Measurements from ENCODE around the gene CDK15. TPM values are rescaled to one million over a fixed set of nuclear protein-coding genes. Genes with fewer than 3 reads are reported as not detected.

CDK15 gene
- total and polyA plus RNA-seq, 2 donors (not counting 1 experiment from before 2014, with no cell fraction given), result not detected

GRCh38 chr2:201793631-201794030 is 12.7 kb upstream of the CDK15 start:
- Histone ChIP-seq H3K36me3 (replicated peaks in 1 of 2; ENCODE audit: control extremely low read depth in 1 of 2, control insufficient read depth in 1 of 2, extremely low read depth in 1 of 2, insufficient read depth in 2 of 2, low read length in 1 of 2) (no peaks in the 10 kb centered on the region), H3K27me3 (replicated peaks in 1 of 4; ENCODE audit: control extremely low read depth in 1 of 4, control insufficient read depth in 3 of 4, insufficient read depth in 4 of 4, low read length in 3 of 4) (peaks cover 0 to 3% (median under 1%) of the 10 kb centered on the region in 4 experiments), H3K9ac (ENCODE audit: low read length) (no peak overlapping the region), H3K9me3 (ENCODE audit: control extremely low read depth in 1 of 3, control insufficient read depth in 2 of 3, insufficient read depth in 1 of 3, low read length in 2 of 3) (no peaks in the 10 kb centered on the region), H3K27ac (ENCODE audit: low read length in 2 of 2) (no peak overlapping the region), H4K20me1 (ENCODE audit: control insufficient read depth, insufficient read depth, low read length, poor library complexity, severe bottlenecking) (no peaks in the 10 kb centered on the region), H3K4me2 (replicated peaks; ENCODE audit: low read depth, low read length, poor library complexity, severe bottlenecking) (no peak overlapping the region), H3K4me3 (ENCODE audit: control extremely low read depth in 1 of 5, extremely low read depth in 1 of 5, insufficient read depth in 1 of 5, low read depth in 2 of 5, low read length in 4 of 5) (no peak overlapping the region), H2AFZ (ENCODE audit: insufficient read depth, low read depth, low read length, poor library complexity, severe bottlenecking) (no peak overlapping the region), H3K4me1 (ENCODE audit: control insufficient read depth in 2 of 2, insufficient read depth in 2 of 2, low read length in 2 of 2) (no peaks in the 10 kb centered on the region), H3K79me2 (ENCODE audit: control insufficient read depth, insufficient read depth, low read length) (no peaks in the 10 kb centered on the region)
- Mint-ChIP-seq H3K27me3 (peaks cover 22% of the 10 kb centered on the region), H3K27ac (no peak overlapping the region), H3K4me1 (no peaks in the 10 kb centered on the region), H3K4me3 (no peak overlapping the region), H3K9me3 (ENCODE audit: insufficient read depth) (no peaks in the 10 kb centered on the region)
- DNase-seq (no peak), ATAC-seq (ENCODE audit: low read depth) (no peak)
- TF ChIP-seq EZH2 (IDR thresholded peaks at IDR 0.05; ENCODE audit: borderline replicate concordance, insufficient read depth, low read depth, low read length, poor library complexity, severe bottlenecking), result no peak
- TF ChIP-seq, protein P1, sequence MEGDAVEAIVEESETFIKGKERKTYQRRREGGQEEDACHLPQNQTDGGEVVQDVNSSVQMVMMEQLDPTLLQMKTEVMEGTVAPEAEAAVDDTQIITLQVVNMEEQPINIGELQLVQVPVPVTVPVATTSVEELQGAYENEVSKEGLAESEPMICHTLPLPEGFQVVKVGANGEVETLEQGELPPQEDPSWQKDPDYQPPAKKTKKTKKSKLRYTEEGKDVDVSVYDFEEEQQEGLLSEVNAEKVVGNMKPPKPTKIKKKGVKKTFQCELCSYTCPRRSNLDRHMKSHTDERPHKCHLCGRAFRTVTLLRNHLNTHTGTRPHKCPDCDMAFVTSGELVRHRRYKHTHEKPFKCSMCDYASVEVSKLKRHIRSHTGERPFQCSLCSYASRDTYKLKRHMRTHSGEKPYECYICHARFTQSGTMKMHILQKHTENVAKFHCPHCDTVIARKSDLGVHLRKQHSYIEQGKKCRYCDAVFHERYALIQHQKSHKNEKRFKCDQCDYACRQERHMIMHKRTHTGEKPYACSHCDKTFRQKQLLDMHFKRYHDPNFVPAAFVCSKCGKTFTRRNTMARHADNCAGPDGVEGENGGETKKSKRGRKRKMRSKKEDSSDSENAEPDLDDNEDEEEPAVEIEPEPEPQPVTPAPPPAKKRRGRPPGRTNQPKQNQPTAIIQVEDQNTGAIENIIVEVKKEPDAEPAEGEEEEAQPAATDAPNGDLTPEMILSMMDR (IDR thresholded peaks at IDR 0.05), result no peak
- POLR2A ChIA-PET, result no interaction called here
- no CpG with 5 or more reads among the region's 1 CpG for WGBS (ENCODE audit: insufficient coverage)
- intact Hi-C loops (cut with micrococcal nuclease), result no loop called here
- CTCF ChIA-PET, result no interaction called here

DNA sequence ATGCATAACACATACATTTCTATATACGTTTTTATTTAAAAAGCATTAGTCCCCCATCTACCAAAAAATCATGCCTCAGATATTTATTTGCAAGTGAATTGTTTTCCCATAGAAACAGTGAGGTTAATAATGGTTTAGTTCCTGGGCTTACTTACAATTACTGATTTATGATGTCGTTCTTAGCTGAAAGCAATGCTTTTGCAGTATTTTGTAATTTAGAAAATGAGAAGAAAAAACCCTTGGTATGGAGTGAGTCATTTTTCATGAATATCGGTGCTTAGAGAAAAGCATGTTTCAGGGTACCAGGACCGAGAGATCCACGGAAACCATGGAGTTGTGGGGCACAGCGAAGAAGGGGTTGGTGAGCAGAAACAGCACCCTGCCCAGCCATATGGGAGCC is 12.0 kb upstream of the CDK15 start:
- no peak overlapping the region for H2AFZ ChIP-seq (ENCODE audit: insufficient read depth, low read depth, low read length, poor library complexity, severe bottlenecking)
- no peak overlapping the region for H3K4me3 ChIP-seq (ENCODE audit: control extremely low read depth in 1 of 5, extremely low read depth in 1 of 5, insufficient read depth in 1 of 5, low read depth in 2 of 5, low read length in 4 of 5)
- POLR2A ChIA-PET, result no interaction called here
- Mint-ChIP-seq H3K9me3 (ENCODE audit: insufficient read depth) (no peaks in the 10 kb centered on the region), H3K4me3 (no peak overlapping the region), H3K4me1 (no peaks in the 10 kb centered on the region), H3K27ac (no peak overlapping the region), H3K27me3 (peaks cover 23% of the 10 kb centered on the region)
- no peaks in the 10 kb centered on the region for H4K20me1 ChIP-seq (ENCODE audit: control insufficient read depth, insufficient read depth, low read length, poor library complexity, severe bottlenecking)
- H3K36me3 ChIP-seq (replicated peaks in 1 of 2; ENCODE audit: control extremely low read depth in 1 of 2, control insufficient read depth in 1 of 2, extremely low read depth in 1 of 2, insufficient read depth in 2 of 2, low read length in 1 of 2), result no peaks in the 10 kb centered on the region
- no peaks in the 10 kb centered on the region for H3K4me1 ChIP-seq (ENCODE audit: control insufficient read depth in 2 of 2, insufficient read depth in 2 of 2, low read length in 2 of 2)
- DNase-seq (no peak), ATAC-seq (ENCODE audit: low read depth) (no peak)
- H3K27me3 ChIP-seq (replicated peaks in 1 of 4; ENCODE audit: control extremely low read depth in 1 of 4, control insufficient read depth in 3 of 4, insufficient read depth in 4 of 4, low read length in 3 of 4), result peaks cover 0 to 5% (median 0%) of the 10 kb centered on the region in 4 experiments
- CTCF ChIA-PET, result no interaction called here
- no peaks in the 10 kb centered on the region for H3K79me2 ChIP-seq (ENCODE audit: control insufficient read depth, insufficient read depth, low read length)
- no peak for TF ChIP-seq EZH2 (IDR thresholded peaks at IDR 0.05; ENCODE audit: borderline replicate concordance, insufficient read depth, low read depth, low read length, poor library complexity, severe bottlenecking)
- TF ChIP-seq, protein P1 (IDR thresholded peaks at IDR 0.05), result no peak
- no peaks in the 10 kb centered on the region for H3K9me3 ChIP-seq (ENCODE audit: control extremely low read depth in 1 of 3, control insufficient read depth in 2 of 3, insufficient read depth in 1 of 3, low read length in 2 of 3)
- H3K9ac ChIP-seq (ENCODE audit: low read length), result no peak overlapping the region
- WGBS (ENCODE audit: insufficient coverage), result 100% methylated on average over 3 of the region's 6 CpGs
- intact Hi-C loops (cut with micrococcal nuclease), result no loop called here
- H3K4me2 ChIP-seq (replicated peaks; ENCODE audit: low read depth, low read length, poor library complexity, severe bottlenecking), result no peak overlapping the region
- no peak overlapping the region for H3K27ac ChIP-seq (ENCODE audit: low read length in 2 of 2)

All from B cell (primary cell).